HG02981 (cell line): ENCODE results near the gene SPRN.
"Not testable (repeated sequence)": the region's sequence is repeated elsewhere in the genome, so short reads cannot be mapped to it uniquely, and the experiment has no call there.

Source experiments
- ATAC-seq: cut with Tn5 transposase; IDR thresholded peaks from one replicate; pipeline ENCODE4 v1.9.1; 2021; ENCODE audit warnings: mild to moderate bottlenecking, moderate library complexity; ENCODE audit not compliant: unreplicated experiment

SPRN gene

GRCh38 chr10:133440633-133441285, 16.3 kb upstream of the SPRN start:
- ATAC-seq: no peak

GRCh38 chr10:133439517-133440461, 15.4 kb upstream of the SPRN start:
- no peak for ATAC-seq

GRCh38 chr10:133438711-133439273, 14.4 kb upstream of the SPRN start:
- no peak for ATAC-seq

- not testable (repeated sequence) for ATAC-seq
These were observed 8.4 kb upstream of the SPRN start for GRCh38 chr10:133432789-133433188.

GRCh38 chr10:133431888-133432613, 7.6 kb upstream of the SPRN start:
- ATAC-seq: not testable (repeated sequence)

- not testable (repeated sequence) for ATAC-seq
These were observed 5.1 kb upstream of the SPRN start for GRCh38 chr10:133429571-133429970.

- not testable (repeated sequence) for ATAC-seq
These were observed 323 bp downstream of the SPRN start for GRCh38 chr10:133424102-133424501.

- ATAC-seq: no peak
These were observed 1.3 kb downstream of the SPRN start for GRCh38 chr10:133422807-133423771.

- no peak for ATAC-seq
These were observed 2.1 kb downstream of the SPRN start for GRCh38 chr10:133422223-133422806.

GRCh38 chr10:133421336-133422222, 2.8 kb downstream of the SPRN start:
- ATAC-seq: no peak

GRCh38 chr10:133420579-133420978, 3.8 kb downstream of the SPRN start:
- ATAC-seq: no peak

- ATAC-seq: no peak
These were observed 4.4 kb downstream of the SPRN start for GRCh38 chr10:133420028-133420427.

- ATAC-seq: no peak
These were observed 5.0 kb downstream of the SPRN start for GRCh38 chr10:133419211-133419950.

- ATAC-seq: no peak
These were observed 6.0 kb downstream of the SPRN start for GRCh38 chr10:133418289-133418993.

GRCh38 chr10:133415752-133416151, 8.7 kb downstream of the SPRN start:
- no peak for ATAC-seq

GRCh38 chr10:133414401-133414800, 10.0 kb downstream of the SPRN start:
- ATAC-seq: not testable (repeated sequence)

- no peak for ATAC-seq
These were observed 12.1 kb downstream of the SPRN start for GRCh38 chr10:133412381-133412711.
